IPS-NIHi7 (cell line): ENCODE results near the gene PPIAL4G.
"Not testable (repeated sequence)": the region's sequence is repeated elsewhere in the genome, so short reads cannot be mapped to it uniquely, and the experiment has no call there.

Experiments used
- DNase-seq: peaks from one replicate; pipeline ENCODE4 v3.0.0; 2012; ENCODE audit warnings: mixed read lengths; ENCODE audit errors: extremely low spot score

PPIAL4G gene

GRCh38 chr1:148483029-148483428 lies at the start of gene PPIAL4G:
Gene PPIAL4G (minus strand): TSS chr1:148483302. CDS start chr1:148483252, 50 bp downstream.
- DNase-seq: not testable (repeated sequence)

DNA sequence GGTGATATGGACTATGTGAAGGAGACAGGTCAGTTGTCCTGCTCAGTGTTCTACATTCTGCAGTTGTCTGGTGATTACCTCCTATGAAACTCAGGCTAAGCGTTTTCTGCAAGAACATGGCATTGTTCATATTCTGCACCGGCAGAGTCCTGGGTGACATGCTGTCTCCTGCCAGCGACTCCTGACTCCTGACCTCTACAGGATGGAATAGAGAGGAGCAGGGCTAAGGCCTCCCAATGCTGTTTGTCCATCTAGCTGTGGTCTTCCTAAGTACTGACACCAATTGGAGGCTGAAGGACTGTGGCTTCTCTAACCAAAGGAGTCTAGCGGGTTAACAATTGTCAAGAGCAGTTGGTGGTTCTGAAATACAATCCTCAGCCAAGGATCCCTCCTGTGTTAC lies 49.1 kb upstream of the PPIAL4G start:
- not testable (repeated sequence) for DNase-seq

DNA sequence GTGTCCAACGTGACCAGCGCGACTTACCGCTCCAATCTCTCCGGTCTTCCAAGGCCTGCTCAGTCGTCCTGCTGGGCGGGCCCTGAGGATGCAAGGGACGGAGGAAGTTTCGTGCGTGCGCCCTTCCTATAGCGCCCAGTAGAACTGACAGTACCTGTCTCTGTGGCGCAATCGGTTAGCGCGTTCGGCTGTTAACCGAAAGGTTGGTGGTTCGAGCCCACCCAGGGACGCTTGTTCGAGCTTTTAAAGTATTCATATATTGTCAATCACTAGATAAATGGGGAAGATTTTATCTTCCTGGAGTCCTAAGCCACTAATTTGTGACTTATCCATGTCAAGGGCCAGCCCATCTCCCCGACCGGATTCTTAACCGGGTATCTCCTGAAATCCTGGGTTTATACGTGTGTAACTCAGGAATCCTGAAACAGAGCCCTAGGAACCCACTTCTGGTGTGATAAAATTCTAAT lies 46.0 kb upstream of the PPIAL4G start:
- not testable (repeated sequence) for DNase-seq

DNA sequence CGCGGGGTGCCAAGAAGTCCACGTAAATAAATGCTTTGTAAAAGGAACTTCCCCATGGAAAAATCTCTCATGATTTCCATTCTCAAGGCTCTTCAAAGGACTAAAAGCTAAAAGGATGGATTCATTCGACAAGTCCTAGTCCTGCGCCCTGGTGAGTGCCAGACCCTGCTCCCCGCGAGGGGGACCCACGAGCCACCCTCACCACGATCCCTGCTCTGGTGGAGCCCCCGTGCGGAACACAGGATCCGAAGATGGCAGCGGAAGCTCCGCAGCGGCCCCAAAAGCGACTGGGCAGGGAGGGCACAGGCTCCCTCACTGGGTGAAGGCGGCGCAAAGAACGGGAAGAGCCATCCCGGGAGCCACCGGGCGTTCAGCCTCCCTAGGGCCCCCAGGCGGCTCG lies 45.5 kb upstream of the PPIAL4G start:
- not testable (repeated sequence) for DNase-seq

GRCh38 chr1:148526587-148526986 lies 43.5 kb upstream of the PPIAL4G start:
- not testable (repeated sequence) for DNase-seq

- DNase-seq: not testable (repeated sequence)
These were observed 40.4 kb upstream of the PPIAL4G start for GRCh38 chr1:148523205-148524144.

DNA sequence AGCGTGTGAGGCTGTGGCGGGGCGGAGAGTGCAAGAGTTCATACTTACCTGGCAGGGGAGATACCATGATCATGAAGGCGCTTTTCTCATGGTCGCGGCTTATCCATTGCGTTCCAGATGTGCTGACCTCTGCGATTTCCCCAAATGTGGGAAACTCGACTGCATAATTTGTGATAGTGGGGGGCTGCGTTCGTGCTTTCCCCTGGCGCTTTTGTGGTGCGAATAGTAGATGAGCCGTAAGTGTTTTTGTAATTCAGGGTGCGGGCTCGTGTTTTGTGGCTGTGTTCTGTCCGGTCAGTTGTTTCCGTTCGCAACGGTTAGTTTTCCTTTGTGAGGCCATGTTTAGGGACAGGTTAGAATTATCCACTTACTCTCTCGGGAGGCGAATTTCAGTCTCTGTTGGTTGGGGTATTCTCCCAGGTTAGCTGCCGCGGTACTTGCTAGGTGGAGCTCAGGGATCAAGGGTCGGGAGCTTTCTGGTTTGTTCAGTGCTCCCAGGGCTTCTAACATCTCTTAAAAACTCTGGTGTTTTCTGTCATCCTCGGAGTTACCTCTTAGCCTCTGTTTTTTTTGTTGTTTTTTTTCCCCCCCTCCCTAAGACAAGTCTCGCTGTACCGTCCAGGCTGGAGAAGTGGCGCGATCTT lies 39.6 kb upstream of the PPIAL4G start:
- DNase-seq: peak; percentile 63

DNA sequence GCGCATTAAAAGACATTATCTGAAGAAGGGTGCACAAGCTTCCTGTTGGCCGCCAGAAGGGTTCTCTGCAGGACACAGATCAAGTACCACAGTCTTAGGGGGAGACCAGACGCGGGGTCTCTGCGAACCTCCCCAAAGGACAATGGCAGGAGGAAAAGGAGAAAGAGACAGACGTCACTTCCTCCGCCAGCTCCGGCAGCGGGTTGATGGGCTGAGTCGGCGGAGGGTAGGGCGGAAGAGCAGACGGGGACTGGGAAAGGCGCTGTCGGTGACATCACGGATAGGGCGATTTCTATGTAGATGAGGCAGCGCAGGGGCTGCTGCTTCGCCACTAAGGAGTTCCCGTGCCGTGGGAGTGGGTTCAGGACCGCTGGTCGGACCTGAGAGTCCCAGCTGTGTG lies 39.0 kb upstream of the PPIAL4G start:
- DNase-seq: not testable (repeated sequence)

DNA sequence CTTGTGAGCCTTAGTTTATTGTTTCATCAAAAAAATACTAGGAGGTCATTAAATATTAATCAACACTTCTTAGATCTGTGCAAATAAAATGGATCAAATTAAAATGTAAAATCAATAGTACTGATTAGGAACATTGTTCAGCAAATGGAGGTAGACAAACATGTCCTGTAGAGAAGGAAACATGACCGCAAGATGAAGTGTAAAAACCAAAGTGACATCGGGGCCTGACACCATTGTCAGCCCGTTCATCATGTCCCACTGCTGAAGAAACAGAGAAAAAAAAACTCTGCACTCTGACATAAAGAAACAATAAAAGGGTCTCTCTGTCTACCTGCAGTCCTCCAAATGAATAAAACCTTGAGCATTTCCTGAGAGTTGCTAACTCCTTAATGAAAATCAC lies 31.2 kb upstream of the PPIAL4G start:
- not testable (repeated sequence) for DNase-seq

- not testable (repeated sequence) for DNase-seq
These were observed 29.6 kb upstream of the PPIAL4G start for GRCh38 chr1:148512571-148513184.

DNA sequence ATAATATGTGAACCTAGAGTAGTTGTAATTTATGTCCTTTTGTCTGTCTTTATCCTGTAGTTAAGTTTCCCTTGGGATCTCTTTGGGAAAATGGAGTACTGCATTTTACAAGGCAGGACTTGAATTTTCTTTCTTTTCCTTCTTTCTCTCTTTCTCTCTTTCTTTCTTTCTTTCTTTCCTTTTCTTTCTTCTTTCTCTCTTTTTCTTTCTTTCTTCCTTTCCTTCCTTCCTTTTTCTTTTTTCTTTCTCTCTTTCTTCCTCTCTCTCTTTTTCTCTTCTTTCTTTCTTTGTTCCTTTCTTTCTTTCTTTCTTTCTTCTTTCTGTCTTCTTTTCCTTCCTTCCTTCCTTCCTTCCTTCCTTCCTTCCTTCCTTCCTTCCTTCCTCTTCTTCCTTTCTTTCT lies 10.8 kb upstream of the PPIAL4G start:
- not testable (repeated sequence) for DNase-seq

DNA sequence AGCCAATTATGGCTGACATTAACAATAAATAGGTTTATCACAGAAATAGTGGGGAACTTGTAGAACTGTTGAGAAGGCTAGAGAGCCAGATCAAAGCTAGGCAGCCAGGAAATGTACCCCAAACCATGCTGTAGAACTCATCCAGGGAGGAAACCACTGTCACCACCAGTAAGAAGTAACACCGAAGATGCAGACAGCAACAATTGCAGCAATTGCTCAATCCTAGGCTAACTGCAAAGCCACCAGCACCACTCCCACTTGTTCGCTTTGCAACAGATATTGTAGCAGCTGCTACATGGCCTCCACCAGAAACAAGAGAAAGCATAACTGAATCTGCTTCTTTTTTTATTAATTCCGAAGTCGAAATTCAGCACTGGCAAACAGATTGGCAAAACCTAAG lies 2.0 kb downstream of the PPIAL4G start:
- DNase-seq: not testable (repeated sequence)

DNA sequence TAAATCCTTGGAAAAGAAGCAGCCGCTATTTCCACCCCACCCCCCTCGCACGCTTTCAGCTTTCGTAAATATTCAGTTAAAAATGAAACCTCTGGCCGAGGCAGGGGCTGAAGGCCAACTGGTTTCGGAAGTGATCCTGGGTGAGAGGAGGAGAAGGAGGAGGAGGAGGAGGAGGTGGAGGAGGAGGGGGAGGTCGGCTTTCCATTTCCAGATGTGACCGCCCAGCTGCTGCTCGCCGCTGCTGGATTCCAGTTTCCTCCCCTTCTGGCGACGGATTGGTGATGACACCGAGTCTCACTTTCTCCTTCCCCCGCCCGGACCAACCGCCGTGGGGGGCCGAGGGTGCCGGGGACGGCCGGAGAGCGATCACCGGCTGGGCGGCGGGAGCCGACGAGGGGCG lies 23.4 kb downstream of the PPIAL4G start:
- not testable (repeated sequence) for DNase-seq

GRCh38 chr1:148458901-148459581 lies 24.1 kb downstream of the PPIAL4G start:
- DNase-seq: not testable (repeated sequence)

DNA sequence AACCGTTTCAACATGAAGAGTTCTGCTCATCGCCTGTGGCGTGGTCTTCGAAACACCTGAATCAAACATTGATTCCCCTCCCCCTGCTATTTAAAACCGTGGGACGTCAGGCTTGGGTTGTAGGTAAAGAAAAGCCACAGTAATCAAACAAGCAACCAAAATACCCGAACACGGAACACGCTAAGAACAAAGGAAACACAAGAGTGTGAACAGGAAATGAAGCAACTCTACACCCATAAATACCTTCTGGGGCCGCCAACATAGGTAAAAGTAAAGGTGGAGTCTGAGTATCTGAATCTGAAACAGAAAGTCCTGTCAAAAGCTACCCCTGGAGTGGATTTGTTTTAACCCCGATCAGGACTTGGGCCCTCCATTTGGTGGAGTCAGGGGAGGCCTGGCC lies 24.7 kb downstream of the PPIAL4G start:
- not testable (repeated sequence) for DNase-seq

DNA sequence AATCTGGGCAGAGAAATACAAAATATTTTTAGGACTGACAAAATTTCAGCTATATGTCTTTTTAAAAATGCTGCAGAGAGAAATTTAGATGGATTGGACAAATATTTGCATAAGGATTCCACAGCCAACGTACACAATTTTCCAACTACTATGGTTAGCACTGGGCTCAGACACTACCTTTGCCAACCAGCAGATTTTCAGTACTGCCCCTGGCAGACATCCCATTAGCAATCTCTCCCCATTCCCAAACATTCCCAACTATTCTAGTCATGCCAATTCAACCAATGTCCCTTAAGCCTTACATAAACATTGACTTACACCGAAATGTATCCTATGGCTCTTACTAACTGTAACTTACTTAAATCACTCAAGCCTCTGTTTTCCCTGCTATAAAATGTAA lies 30.3 kb downstream of the PPIAL4G start:
- not testable (repeated sequence) for DNase-seq

- DNase-seq: not testable (repeated sequence)
These were observed 43.3 kb downstream of the PPIAL4G start for GRCh38 chr1:148439654-148440325.

- DNase-seq: no peak
These were observed 47.7 kb downstream of the PPIAL4G start for GRCh38 chr1:148435406-148435805.

DNA sequence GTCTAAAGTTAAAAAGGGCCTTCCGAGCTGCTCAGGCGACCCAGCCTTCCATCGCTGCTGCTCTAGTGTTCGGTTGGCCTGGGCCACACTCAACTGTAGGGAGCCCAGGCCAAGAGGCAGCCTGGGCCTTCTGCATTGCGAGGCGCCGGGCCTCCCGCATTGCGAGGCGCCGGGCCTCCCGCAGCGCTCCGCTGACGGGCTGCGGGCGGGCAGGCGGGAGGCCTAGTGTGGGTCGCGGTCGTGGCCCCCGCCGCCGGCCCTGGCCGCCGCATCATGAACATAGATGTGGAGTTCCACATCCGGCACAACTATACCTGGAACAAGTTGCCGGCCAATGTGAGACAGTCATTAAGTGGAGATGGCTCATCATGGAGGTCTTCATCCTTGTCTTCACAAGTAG lies 48.3 kb downstream of the PPIAL4G start:
- DNase-seq: no peak

- DNase-seq: not testable (repeated sequence)
These were observed 50.2 kb downstream of the PPIAL4G start for GRCh38 chr1:148432916-148433317.
